ENCODE measurements around the gene NPAS3. TPM values are rescaled to one million over a fixed set of nuclear protein-coding genes. Genes with fewer than 3 reads are reported as not detected.

The NPAS3 gene
- total and polyA plus RNA-seq, 7 donors: 0.04 to 1.5 (median 0.39) TPM

- ATAC-seq: no peak
- 95 to 100% (median 97%) methylated on average over 1 of the region's 1 CpG for WGBS, 3 donors
- TF ChIP-seq, protein P1, sequence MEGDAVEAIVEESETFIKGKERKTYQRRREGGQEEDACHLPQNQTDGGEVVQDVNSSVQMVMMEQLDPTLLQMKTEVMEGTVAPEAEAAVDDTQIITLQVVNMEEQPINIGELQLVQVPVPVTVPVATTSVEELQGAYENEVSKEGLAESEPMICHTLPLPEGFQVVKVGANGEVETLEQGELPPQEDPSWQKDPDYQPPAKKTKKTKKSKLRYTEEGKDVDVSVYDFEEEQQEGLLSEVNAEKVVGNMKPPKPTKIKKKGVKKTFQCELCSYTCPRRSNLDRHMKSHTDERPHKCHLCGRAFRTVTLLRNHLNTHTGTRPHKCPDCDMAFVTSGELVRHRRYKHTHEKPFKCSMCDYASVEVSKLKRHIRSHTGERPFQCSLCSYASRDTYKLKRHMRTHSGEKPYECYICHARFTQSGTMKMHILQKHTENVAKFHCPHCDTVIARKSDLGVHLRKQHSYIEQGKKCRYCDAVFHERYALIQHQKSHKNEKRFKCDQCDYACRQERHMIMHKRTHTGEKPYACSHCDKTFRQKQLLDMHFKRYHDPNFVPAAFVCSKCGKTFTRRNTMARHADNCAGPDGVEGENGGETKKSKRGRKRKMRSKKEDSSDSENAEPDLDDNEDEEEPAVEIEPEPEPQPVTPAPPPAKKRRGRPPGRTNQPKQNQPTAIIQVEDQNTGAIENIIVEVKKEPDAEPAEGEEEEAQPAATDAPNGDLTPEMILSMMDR (IDR thresholded peaks at IDR 0.05): no peak
Measured at GRCh38 chr14:33404964-33405574, 466.4 kb downstream of the NPAS3 start.

DNA sequence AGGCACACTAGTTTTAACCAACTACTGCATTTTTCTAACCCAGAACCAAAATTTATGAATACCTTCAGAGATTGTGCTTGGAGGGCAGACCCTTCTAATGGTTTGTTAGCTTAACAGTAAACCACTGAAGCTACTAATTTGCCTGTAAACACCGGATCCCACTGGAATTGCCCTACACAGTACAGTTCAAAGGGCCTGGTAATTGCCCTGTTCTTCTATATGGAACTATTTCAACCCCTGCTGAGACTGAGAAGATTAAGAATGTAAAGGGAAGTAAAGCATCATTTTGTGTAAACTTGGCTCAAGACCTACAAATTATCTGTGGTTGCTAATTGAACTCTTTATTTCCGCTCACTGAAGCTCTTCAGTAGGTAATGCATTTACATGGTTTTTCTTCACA is 468.1 kb downstream of the NPAS3 start:
- intact Hi-C loops (cut with DNase I): no loop called here
- H3K9me3 ChIP-seq: no peaks in the 10 kb centered on the region
- TF ChIP-seq, protein P1 (IDR thresholded peaks at IDR 0.05): no peak
- no peaks in the 10 kb centered on the region for H3K36me3 ChIP-seq (ENCODE audit: insufficient read depth in 1 of 2, low read depth in 1 of 2)
- no peaks in the 10 kb centered on the region for H3K4me1 ChIP-seq
- H3K27ac ChIP-seq: no peak overlapping the region
- 62 to 77% (median 64%) methylated on average over 2 of the region's 2 CpGs for WGBS, 3 donors
- DNase-seq (no peak), ATAC-seq (no peak)
- H3K27me3 ChIP-seq (ENCODE audit: insufficient read depth in 3 of 3, low read length in 2 of 3): no peaks in the 10 kb centered on the region
- no peak overlapping the region for H3K4me3 ChIP-seq

More at GRCh38 chr14:33404964-33405574, 466.4 kb downstream of the NPAS3 start:
- no peaks in the 10 kb centered on the region for H3K4me1 ChIP-seq
- no peaks in the 10 kb centered on the region for H3K36me3 ChIP-seq (ENCODE audit: insufficient read depth in 1 of 2, low read depth in 1 of 2)
- H3K27ac ChIP-seq: no peak overlapping the region
- H3K27me3 ChIP-seq (ENCODE audit: insufficient read depth in 3 of 3, low read length in 2 of 3): no peaks in the 10 kb centered on the region
- no peaks in the 10 kb centered on the region for H3K9me3 ChIP-seq
- no peak for DNase-seq
- intact Hi-C loops (cut with DNase I): no loop called here
- no peak overlapping the region for H3K4me3 ChIP-seq

DNA sequence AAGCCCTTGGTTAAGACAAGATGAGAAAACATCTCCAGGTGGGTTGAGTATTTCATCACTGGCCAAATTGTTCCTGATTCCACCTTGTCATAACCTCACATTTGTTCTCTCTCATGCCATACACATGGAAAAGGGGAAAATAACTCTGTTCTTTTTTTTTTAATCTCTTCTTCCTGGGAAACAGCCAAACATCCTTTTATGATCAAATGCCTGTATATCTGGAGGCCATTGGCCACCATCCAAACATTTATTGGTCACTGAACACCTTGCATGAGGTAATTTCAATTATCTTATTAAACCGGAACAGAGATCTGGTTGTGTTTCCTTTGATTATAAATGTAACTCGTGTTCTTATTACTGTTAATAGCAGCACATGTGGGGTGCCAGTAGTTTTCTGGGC is 469.6 kb downstream of the NPAS3 start:
- DNase-seq (no peak), ATAC-seq (no peak)
- Histone ChIP-seq H3K27me3 (ENCODE audit: insufficient read depth in 3 of 3, low read length in 2 of 3) (no peaks in the 10 kb centered on the region), H3K36me3 (ENCODE audit: insufficient read depth in 1 of 2, low read depth in 1 of 2) (no peaks in the 10 kb centered on the region), H3K27ac (no peak overlapping the region), H3K9me3 (no peaks in the 10 kb centered on the region), H3K4me3 (no peak overlapping the region), H3K4me1 (no peaks in the 10 kb centered on the region)
- TF ChIP-seq, protein P1 (IDR thresholded peaks at IDR 0.05): no peak
- intact Hi-C loops (cut with DNase I): no loop called here
- WGBS, 3 donors: 45 to 58% (median 55%) methylated on average over 2 of the region's 2 CpGs

DNA sequence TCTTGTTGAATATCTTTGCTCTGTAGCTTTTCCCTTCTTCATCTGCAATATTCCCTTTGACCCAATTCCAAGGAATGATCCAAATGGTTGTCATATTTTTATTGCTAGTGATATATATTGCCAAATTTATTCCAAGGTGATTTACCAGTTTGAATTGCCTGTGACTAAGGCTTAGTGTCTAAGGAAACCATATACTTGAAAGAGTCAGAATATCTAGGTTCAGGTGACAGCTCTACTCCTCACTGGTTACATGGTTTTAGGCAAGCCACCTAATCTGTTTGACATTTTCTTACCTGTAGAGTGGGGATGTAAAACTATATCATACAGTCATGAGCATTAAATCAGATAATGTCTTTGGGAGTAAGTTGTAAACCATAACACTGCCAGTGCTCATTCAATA is 473.8 kb downstream of the NPAS3 start:
- Histone ChIP-seq H3K4me3 (no peak overlapping the region), H3K4me1 (no peaks in the 10 kb centered on the region), H3K36me3 (ENCODE audit: insufficient read depth in 1 of 2, low read depth in 1 of 2) (no peaks in the 10 kb centered on the region), H3K27ac (no peak overlapping the region), H3K9me3 (no peaks in the 10 kb centered on the region), H3K27me3 (ENCODE audit: insufficient read depth in 3 of 3, low read length in 2 of 3) (no peaks in the 10 kb centered on the region)
- no peak for ATAC-seq
- no peak for DNase-seq
- TF ChIP-seq, protein P1 (IDR thresholded peaks at IDR 0.05): no peak
- intact Hi-C loops (cut with DNase I): no loop called here

GRCh38 chr14:33413381-33413780 is 474.7 kb downstream of the NPAS3 start:
- no peaks in the 10 kb centered on the region for H3K36me3 ChIP-seq (ENCODE audit: insufficient read depth in 1 of 2, low read depth in 1 of 2)
- H3K27me3 ChIP-seq (ENCODE audit: insufficient read depth in 3 of 3, low read length in 2 of 3): no peaks in the 10 kb centered on the region
- TF ChIP-seq, protein P1 (IDR thresholded peaks at IDR 0.05): no peak
- 64 to 85% (median 78%) methylated on average over 5 of the region's 5 CpGs for WGBS, 3 donors
- no peak overlapping the region for H3K4me3 ChIP-seq
- no peak for ATAC-seq
- intact Hi-C loops (cut with DNase I): no loop called here
- no peak overlapping the region for H3K27ac ChIP-seq
- no peak for DNase-seq
- no peaks in the 10 kb centered on the region for H3K9me3 ChIP-seq
- no peaks in the 10 kb centered on the region for H3K4me1 ChIP-seq

Measured in psoas muscle (tissue), 8 donors.